H9 (cell line): Measurements from ENCODE around the gene CDH22. TPM values are rescaled to one million over a fixed set of nuclear protein-coding genes. Genes with fewer than 3 reads are reported as not detected.

Experiments
- DNase-seq: peaks from one replicate; pipeline ENCODE4 v3.0.0-alpha.2; 2017
- H2AFZ ChIP-seq: one replicate; pipeline ENCODE4 v1.6.1; 2013; ENCODE audit warnings: mild to moderate bottlenecking, low read length, control low read depth, moderate library complexity
- H2AK5ac ChIP-seq: 2 replicates; pipeline ENCODE4 v1.6.1; 2013; ENCODE audit warnings: low read length, control low read depth, mixed read lengths; ENCODE audit not compliant: insufficient read length
- H2BK120ac ChIP-seq: one replicate; pipeline ENCODE4 v1.6.1; 2013; ENCODE audit warnings: low read depth, mild to moderate bottlenecking, low read length, control low read depth, inconsistent platforms; ENCODE audit not compliant: poor library complexity, severe bottlenecking
- H2BK12ac ChIP-seq: 2 replicates; pipeline ENCODE4 v1.6.1; 2013; ENCODE audit warnings: low read length, control low read depth, mixed read lengths, low read depth; ENCODE audit not compliant: insufficient read length
- H2BK15ac ChIP-seq: 2 replicates; pipeline ENCODE4 v1.6.1; 2013; ENCODE audit warnings: low read depth, low read length, control low read depth
- H2BK20ac ChIP-seq: one replicate; pipeline ENCODE4 v1.6.1; 2013; ENCODE audit warnings: low read depth, mild to moderate bottlenecking, low read length, control low read depth, inconsistent platforms; ENCODE audit not compliant: poor library complexity, severe bottlenecking
- H2BK5ac ChIP-seq: 2 replicates; pipeline ENCODE4 v1.6.1; 2013; ENCODE audit warnings: low read length, control low read depth, mixed read lengths; ENCODE audit not compliant: insufficient read length
- H3K14ac ChIP-seq: 2 replicates; pipeline ENCODE4 v1.6.1; 2013; ENCODE audit warnings: low read length, control low read depth; ENCODE audit not compliant: insufficient read depth
- H3K18ac ChIP-seq: 2 replicates; pipeline ENCODE4 v1.6.1; 2013; ENCODE audit warnings: low read depth, mild to moderate bottlenecking, mixed read lengths, low read length, control low read depth; ENCODE audit not compliant: insufficient read length
- H3K23ac ChIP-seq: 2 replicates; pipeline ENCODE4 v1.6.1; 2013; ENCODE audit warnings: low read length, control low read depth, mixed read lengths, low read depth; ENCODE audit not compliant: insufficient read length
- H3K23me2 ChIP-seq: 2 replicates; pipeline ENCODE4 v1.6.1; 2013; ENCODE audit warnings: low read depth, mild to moderate bottlenecking, mixed read lengths, low read length, control low read depth; ENCODE audit not compliant: insufficient read length, poor library complexity, severe bottlenecking
- H3K27ac ChIP-seq: 2 replicates; pipeline ENCODE4 v1.5.1; 2013; ENCODE audit warnings: low read length, control low read depth, mixed read lengths, low read depth; ENCODE audit not compliant: insufficient read length
- H3K27me3 ChIP-seq: 2 replicates; pipeline ENCODE4 v1.6.1; 2013; ENCODE audit warnings: low read length, control low read depth, inconsistent platforms; ENCODE audit not compliant: insufficient read depth
- H3K4ac ChIP-seq: 2 replicates; pipeline ENCODE4 v1.6.1; 2013; ENCODE audit warnings: low read depth, mild to moderate bottlenecking, control low read depth, inconsistent platforms, low read length, moderate library complexity
- H3K4me1 ChIP-seq: 2 replicates; pipeline ENCODE4 v1.6.1; 2013; ENCODE audit warnings: low read length, control low read depth, inconsistent platforms; ENCODE audit not compliant: insufficient read depth
- H3K4me2 ChIP-seq: 2 replicates; pipeline ENCODE4 v1.6.1; 2013; ENCODE audit warnings: low read length, control low read depth, mixed read lengths; ENCODE audit not compliant: insufficient read length, insufficient read depth
- H3K56ac ChIP-seq: 2 replicates; pipeline ENCODE4 v1.6.1; 2013; ENCODE audit warnings: low read depth, mild to moderate bottlenecking, mixed read lengths, low read length, control low read depth; ENCODE audit not compliant: insufficient read length
- H3K79me1 ChIP-seq: 2 replicates; pipeline ENCODE4 v1.6.1; 2013; ENCODE audit warnings: low read depth, mild to moderate bottlenecking, moderate library complexity, low read length, control low read depth, inconsistent platforms; ENCODE audit not compliant: insufficient read depth, poor library complexity, severe bottlenecking
- H3K79me2 ChIP-seq: 2 replicates; pipeline ENCODE4 v1.6.1; 2013; ENCODE audit warnings: low read length, control low read depth, inconsistent platforms; ENCODE audit not compliant: insufficient read depth
- H3K9ac ChIP-seq: 2 replicates; pipeline ENCODE4 v1.6.1; 2013; ENCODE audit warnings: low read length, control low read depth, mixed read lengths; ENCODE audit not compliant: insufficient read length; ENCODE audit errors: extremely low read depth
- H3K9me3 ChIP-seq: one replicate; pipeline ENCODE4 v1.6.1; 2013; ENCODE audit warnings: low read depth, low read length, inconsistent platforms; ENCODE audit not compliant: control insufficient read depth
- H3T11ph ChIP-seq: one replicate; pipeline ENCODE4 v1.6.1; 2013; ENCODE audit warnings: mild to moderate bottlenecking, low read length, control low read depth, inconsistent platforms
- H4K20me1 ChIP-seq: one replicate; pipeline ENCODE4 v1.6.1; 2013; ENCODE audit not compliant: control insufficient read depth, insufficient read length, insufficient read depth
- H4K5ac ChIP-seq: 2 replicates; pipeline ENCODE4 v1.6.1; 2013; ENCODE audit warnings: low read depth, mild to moderate bottlenecking, mixed read lengths, low read length, control low read depth; ENCODE audit not compliant: insufficient read length
- H4K8ac ChIP-seq: replicated peaks from 2 replicates; pipeline ENCODE4 v1.6.1; 2013; ENCODE audit warnings: low read length, control low read depth, mixed read lengths, low read depth; ENCODE audit not compliant: insufficient read length
- H4K91ac ChIP-seq: 2 replicates; pipeline ENCODE4 v1.6.1; 2013; ENCODE audit warnings: low read depth, mild to moderate bottlenecking, moderate library complexity, mixed read lengths, low read length, control low read depth; ENCODE audit not compliant: insufficient read length
- H3K27ac Mint-ChIP-seq, 3 experiments: 2 replicates in 2 of 3; 3 replicates in 1 of 3; pipeline ENCODE4 v1.8.0; 2020 to 2021; ENCODE audit warnings: mixed read lengths in 3 of 3, mild to moderate bottlenecking in 1 of 3, moderate library complexity in 1 of 3
- H3K27me3 Mint-ChIP-seq: 2 replicates; pipeline ENCODE4 v1.8.0; 2021; ENCODE audit warnings: low read depth, mild to moderate bottlenecking, moderate library complexity, mixed read lengths
- H3K36me3 Mint-ChIP-seq, 3 experiments: 2 replicates in 2 of 3; 3 replicates in 1 of 3; pipeline ENCODE4 v1.8.0; 2020 to 2021; ENCODE audit warnings: low read depth in 3 of 3, mixed read lengths in 3 of 3; ENCODE audit not compliant: insufficient read depth in 1 of 3
- H3K4me1 Mint-ChIP-seq, 2 experiments: 2 replicates each; pipeline ENCODE4 v1.8.0; 2020; ENCODE audit warnings: mixed read lengths in 2 of 2
- H3K4me3 Mint-ChIP-seq, 2 experiments: 2 replicates in 1 of 2; 3 replicates in 1 of 2; pipeline ENCODE4 v1.8.0; 2020 to 2021; ENCODE audit warnings: mild to moderate bottlenecking in 2 of 2, mixed read lengths in 2 of 2, moderate library complexity in 1 of 2
- H3K9me3 Mint-ChIP-seq, 2 experiments: 2 replicates in 1 of 2; 3 replicates in 1 of 2; pipeline ENCODE4 v1.8.0; 2020; ENCODE audit warnings: mild to moderate bottlenecking in 2 of 2, mixed read lengths in 2 of 2, moderate library complexity in 1 of 2
- WGBS: extraction: QIAGEN DNeasy Blood & Tissue Kit; methylation state at CpG from one replicate; pipeline ENCODE4 v1.1.7; 2013; ENCODE audit warnings: missing lambda C conversion rate, low lambda C conversion rate, mixed read lengths; ENCODE audit not compliant: insufficient read length; ENCODE audit errors: extremely low coverage; 5-methylcytosine and 5-hydroxymethylcytosine counted together
- total RNA-seq: library from RNA; stranded (reverse); gene quantifications from 2 replicates; pipeline ENCODE4 v1.2.1, GENCODE V29; 2021
- TF ChIP-seq, protein P1 (sequence below): fragments of 200-600 bp; sonication (generic); conservative IDR thresholded peaks from 3 replicates; pipeline ENCODE4 v1.8.0; 2021; ENCODE audit warnings: antibody characterized with exemption, mild to moderate bottlenecking

Gene CDH22
- total RNA-seq, 1 experiment from 2014 or later: not detected

DNA sequence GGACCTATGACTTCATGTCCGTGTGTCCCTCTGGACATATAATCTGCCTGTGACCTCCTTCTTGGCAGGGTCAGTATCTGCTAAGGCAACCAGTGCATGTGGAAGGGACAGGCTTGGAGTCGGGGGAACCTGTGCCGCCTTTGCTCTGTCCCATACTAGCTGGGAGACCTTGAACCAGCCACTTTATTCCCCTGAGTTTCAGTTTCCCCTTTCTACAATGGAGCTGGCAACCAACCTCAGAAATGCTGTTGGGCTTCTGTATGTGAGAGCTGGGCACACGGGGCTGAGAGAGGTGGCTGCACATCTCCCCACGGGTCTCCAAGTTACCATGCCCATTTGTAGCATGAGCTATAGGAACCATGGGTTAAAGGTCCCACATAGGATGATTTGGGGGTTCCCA lies 136.4 kb downstream of the CDH22 start:
- H3K27me3 ChIP-seq: peaks cover 15% of the 10 kb centered on the region
- Mint-ChIP-seq H3K27me3 (peaks cover 72% of the 10 kb centered on the region), H3K36me3 (no peaks in the 10 kb centered on the region), H3K4me3 (no peak overlapping the region), H3K27ac (no peak overlapping the region; a peak in 1 of 7 replicates), H3K4me1 (no peaks in the 10 kb centered on the region), H3K9me3 (no peaks in the 10 kb centered on the region)
- no peak overlapping the region for H2AK5ac ChIP-seq
- H3K23ac ChIP-seq: no peak overlapping the region
- H2AFZ ChIP-seq: no peak overlapping the region
- no peak overlapping the region for H2BK5ac ChIP-seq
- H3K23me2 ChIP-seq: no peaks in the 10 kb centered on the region
- H3K9me3 ChIP-seq: no peaks in the 10 kb centered on the region
- no peak overlapping the region for H2BK12ac ChIP-seq
- H4K91ac ChIP-seq: no peak overlapping the region
- H3K79me1 ChIP-seq: no peaks in the 10 kb centered on the region
- H3K79me2 ChIP-seq: no peaks in the 10 kb centered on the region
- no peak overlapping the region for H3T11ph ChIP-seq
- H2BK120ac ChIP-seq: no peak overlapping the region
- H3K4ac ChIP-seq: no peak overlapping the region
- no peak for DNase-seq
- no peaks in the 10 kb centered on the region for H3K4me1 ChIP-seq
- H2BK20ac ChIP-seq: no peak overlapping the region
- no peak overlapping the region for H3K4me2 ChIP-seq
- no peak overlapping the region for H4K5ac ChIP-seq
- no peak overlapping the region for H3K56ac ChIP-seq
- H3K27ac ChIP-seq: no peak overlapping the region
- H2BK15ac ChIP-seq: no peak overlapping the region
- no peak overlapping the region for H3K9ac ChIP-seq
- H3K18ac ChIP-seq: no peak overlapping the region
- no peaks in the 10 kb centered on the region for H4K20me1 ChIP-seq
- no CpG with 5 or more reads among the region's 5 CpGs for WGBS
- TF ChIP-seq, protein P1, sequence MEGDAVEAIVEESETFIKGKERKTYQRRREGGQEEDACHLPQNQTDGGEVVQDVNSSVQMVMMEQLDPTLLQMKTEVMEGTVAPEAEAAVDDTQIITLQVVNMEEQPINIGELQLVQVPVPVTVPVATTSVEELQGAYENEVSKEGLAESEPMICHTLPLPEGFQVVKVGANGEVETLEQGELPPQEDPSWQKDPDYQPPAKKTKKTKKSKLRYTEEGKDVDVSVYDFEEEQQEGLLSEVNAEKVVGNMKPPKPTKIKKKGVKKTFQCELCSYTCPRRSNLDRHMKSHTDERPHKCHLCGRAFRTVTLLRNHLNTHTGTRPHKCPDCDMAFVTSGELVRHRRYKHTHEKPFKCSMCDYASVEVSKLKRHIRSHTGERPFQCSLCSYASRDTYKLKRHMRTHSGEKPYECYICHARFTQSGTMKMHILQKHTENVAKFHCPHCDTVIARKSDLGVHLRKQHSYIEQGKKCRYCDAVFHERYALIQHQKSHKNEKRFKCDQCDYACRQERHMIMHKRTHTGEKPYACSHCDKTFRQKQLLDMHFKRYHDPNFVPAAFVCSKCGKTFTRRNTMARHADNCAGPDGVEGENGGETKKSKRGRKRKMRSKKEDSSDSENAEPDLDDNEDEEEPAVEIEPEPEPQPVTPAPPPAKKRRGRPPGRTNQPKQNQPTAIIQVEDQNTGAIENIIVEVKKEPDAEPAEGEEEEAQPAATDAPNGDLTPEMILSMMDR: no peak
- H3K14ac ChIP-seq: no peak overlapping the region
- no peak overlapping the region for H4K8ac ChIP-seq
